ENCODE measurements around the gene FBLN1. TPM values are rescaled to one million over a fixed set of nuclear protein-coding genes. Genes with fewer than 3 reads are reported as not detected.
A peak's percentile ranks its signal among the peaks of the same experiment; 100 is the strongest.
"Not testable (repeated sequence)": the region's sequence is repeated elsewhere in the genome, so short reads cannot be mapped to it uniquely, and the experiment has no call there.

FBLN1 gene
- total RNA-seq, 1 donor from 2014 or later: 624 TPM

- intact Hi-C loops (cut with DNase I): loop anchor here (5.0 kb wide), 1 partner anchor 285 kb away; no protein-coding TSS in a partner anchor
- ATAC-seq (peak; percentile 70), DNase-seq (ENCODE audit: low spot score) (no peak)
Measured at GRCh38 chr22:45552580-45553350, 50.1 kb downstream of the FBLN1 start.

GRCh38 chr22:45553351-45554039, 50.8 kb downstream of the FBLN1 start:
- ATAC-seq (peak; percentile 67), DNase-seq (ENCODE audit: low spot score) (peak; percentile 91)
- intact Hi-C loops (cut with DNase I): loop anchor here (5.0 kb wide), 1 partner anchor 286 kb away; no protein-coding TSS in a partner anchor

DNA sequence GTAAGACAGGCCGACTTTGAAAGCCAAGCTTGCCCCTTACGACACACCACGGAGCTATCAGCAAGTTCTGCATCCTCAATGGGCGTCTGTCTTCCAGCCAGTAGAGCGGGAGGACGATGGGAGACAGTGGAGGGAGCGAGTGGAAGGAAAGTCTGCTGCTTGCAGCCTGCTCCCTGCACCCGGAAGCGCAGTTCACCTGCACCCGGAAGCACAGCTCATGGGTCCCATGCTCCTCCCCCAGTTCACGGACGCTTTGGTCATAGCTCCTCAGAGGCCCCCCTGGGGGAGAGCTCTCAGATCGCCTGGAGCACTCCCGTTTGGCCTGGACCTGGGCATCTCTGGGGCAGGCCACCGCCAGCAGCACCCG, 51.3 kb downstream of the FBLN1 start:
- DNase-seq (ENCODE audit: low spot score) (no peak), ATAC-seq (peak; percentile 0)
- intact Hi-C loops (cut with DNase I): loop anchor here (5.0 kb wide), 1 partner anchor 287 kb away; no protein-coding TSS in a partner anchor

DNA sequence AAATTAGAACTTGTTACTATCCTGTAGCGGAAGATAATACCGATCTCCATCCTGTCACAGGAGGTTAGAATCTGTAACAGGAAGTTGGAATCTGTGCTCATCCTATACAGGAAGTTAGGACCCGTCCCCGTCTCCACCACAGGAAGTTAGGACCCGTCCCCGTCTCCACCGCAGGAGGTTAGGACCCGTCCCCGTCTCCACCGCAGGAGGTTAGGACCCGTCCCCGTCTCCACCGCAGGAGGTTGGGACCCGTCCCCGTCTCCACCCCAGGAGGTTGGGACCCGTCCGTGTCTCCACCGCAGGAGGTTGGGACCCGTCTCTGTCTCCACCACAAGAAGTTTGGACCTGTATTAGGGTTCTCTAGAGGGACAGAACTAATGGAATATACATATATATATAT, 52.2 kb downstream of the FBLN1 start:
- intact Hi-C loops (cut with DNase I): loop anchor here (5.0 kb wide), 1 partner anchor 288 kb away; no protein-coding TSS in a partner anchor

DNA sequence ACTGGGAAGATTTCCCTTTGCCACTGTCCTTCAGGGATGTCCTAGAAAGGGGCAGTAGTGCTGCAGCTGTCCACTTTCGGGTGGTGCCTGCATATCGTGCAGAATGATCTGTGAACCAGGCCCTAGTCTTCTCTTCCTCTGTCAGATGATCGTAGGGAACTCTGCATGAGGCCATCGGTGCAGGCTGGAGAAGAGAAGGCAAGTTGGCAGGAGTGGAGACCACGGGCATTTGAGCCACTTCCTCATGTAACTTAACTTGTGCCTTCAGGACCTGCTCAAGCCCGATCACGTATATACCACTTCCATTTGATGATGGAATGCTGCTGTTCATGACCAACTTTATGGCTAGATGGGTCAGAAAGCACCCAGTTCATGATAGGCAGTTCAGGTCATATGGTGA, 55.2 kb downstream of the FBLN1 start:
- DNase-seq (ENCODE audit: low spot score); ATAC-seq; intact Hi-C loops (cut with DNase I): not testable (repeated sequence)

More for the DNA sequence above, 52.2 kb downstream of the FBLN1 start:
- DNase-seq (ENCODE audit: low spot score): no peak
- no peak for ATAC-seq

DNA sequence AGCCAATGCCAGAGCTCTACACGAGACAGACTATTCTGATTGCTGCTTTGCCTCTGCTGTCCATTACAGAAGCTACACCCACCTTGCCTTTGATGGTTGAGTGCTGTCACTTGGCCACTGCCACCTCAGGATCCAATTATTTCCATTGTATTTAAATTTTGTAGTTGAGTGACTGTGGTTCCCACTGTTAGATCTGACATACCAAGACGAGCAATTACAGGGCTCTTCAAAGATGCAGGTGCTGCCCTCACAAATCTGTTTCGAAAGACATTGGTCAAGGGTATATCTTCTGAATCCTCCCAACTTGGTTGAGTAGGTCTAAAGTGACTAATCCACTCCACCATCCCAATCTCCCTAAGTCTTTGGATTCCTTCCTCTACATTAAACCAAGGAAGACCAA, 57.4 kb downstream of the FBLN1 start:
- intact Hi-C loops (cut with DNase I); DNase-seq (ENCODE audit: low spot score); ATAC-seq: not testable (repeated sequence)

- DNase-seq (ENCODE audit: low spot score); intact Hi-C loops (cut with DNase I); ATAC-seq: not testable (repeated sequence)
Measured at GRCh38 chr22:45560761-45561160, 58.1 kb downstream of the FBLN1 start.

- intact Hi-C loops (cut with DNase I): no loop called here
- ATAC-seq (peak; percentile 11), DNase-seq (ENCODE audit: low spot score) (no peak)
Measured at GRCh38 chr22:45562102-45562501, 59.4 kb downstream of the FBLN1 start.

DNA sequence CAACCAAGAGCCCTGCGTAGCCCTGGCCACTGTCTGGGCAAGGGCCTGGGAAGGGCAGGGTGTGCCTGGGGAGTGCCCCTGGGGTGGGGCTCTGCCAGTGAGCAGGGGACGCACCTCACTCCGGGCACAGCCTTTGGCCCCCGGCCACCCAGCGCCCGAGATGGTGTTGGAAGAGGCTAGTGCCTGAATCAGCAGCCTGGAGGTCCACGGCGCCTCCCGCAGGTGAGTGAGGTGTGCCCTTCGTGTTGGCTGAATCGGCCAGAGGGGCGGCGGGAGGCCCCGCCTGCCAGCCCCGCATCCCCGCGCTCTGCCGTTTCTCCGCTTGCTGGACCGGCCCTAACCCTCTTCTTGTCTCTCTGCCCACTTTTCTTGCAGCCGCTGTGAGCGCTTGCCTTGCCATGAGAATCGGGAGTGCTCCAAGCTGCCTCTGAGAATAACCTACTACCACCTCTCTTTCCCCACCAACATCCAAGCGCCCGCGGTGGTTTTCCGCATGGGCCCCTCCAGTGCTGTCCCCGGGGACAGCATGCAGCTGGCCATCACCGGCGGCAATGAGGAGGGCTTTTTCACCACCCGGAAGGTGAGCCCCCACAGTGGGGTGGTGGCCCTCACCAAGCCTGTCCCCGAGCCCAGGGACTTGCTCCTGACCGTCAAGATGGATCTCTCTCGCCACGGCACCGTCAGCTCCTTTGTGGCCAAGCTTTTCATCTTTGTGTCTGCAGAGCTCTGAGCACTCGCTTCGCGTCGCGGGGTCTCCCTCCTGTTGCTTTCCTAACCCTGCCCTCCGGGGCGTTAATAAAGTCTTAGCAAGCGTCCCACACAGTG, 60.1 kb downstream of the FBLN1 start:
- ATAC-seq: peak; percentile 49
- DNase-seq (ENCODE audit: low spot score): no peak
- intact Hi-C loops (cut with DNase I): no loop called here

DNA sequence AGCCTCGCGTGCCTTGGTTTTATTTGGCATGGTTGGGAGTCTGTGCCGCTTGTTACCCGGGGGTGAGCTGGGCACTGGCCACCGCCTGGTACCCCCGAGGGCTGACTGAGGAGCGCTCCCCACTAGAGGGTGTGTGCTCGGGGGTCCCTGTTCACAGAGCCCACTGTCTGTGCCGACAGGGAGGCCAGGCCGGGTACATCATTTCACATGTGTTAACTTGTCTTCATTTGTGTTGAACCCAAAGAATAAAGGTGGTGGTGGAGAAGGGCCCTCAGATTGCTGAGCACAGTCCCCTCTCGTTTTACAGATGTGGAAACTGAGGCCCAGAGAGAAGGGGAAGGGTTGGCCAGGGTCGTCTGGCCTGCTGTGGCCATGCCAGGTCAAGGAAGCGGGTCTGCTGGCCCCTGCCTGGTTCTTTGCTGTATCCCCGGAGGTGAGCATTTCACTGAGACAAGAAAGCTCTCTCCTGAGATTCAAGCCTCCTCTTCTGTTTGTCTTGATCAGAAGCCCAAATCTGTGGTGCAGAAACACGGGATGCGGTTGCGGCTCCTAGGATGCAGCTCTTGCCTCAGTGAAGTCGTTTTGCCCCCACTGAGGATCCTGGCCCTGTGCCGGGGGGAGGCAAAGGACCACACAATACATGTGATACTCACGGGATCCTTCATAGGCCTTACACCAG, 60.8 kb downstream of the FBLN1 start:
- ATAC-seq: peak; percentile 41
- intact Hi-C loops (cut with DNase I): no loop called here
- no peak for DNase-seq (ENCODE audit: low spot score)

GRCh38 chr22:45564349-45565030, 61.8 kb downstream of the FBLN1 start:
- DNase-seq (ENCODE audit: low spot score): no peak
- intact Hi-C loops (cut with DNase I): no loop called here
- no peak for ATAC-seq

GRCh38 chr22:45565171-45565570, 62.5 kb downstream of the FBLN1 start:
- intact Hi-C loops (cut with DNase I): no loop called here
- ATAC-seq (no peak), DNase-seq (ENCODE audit: low spot score) (no peak)

GRCh38 chr22:45565973-45566372, 63.3 kb downstream of the FBLN1 start:
- no peak for ATAC-seq
- DNase-seq (ENCODE audit: low spot score): no peak
- intact Hi-C loops (cut with DNase I): no loop called here

DNA sequence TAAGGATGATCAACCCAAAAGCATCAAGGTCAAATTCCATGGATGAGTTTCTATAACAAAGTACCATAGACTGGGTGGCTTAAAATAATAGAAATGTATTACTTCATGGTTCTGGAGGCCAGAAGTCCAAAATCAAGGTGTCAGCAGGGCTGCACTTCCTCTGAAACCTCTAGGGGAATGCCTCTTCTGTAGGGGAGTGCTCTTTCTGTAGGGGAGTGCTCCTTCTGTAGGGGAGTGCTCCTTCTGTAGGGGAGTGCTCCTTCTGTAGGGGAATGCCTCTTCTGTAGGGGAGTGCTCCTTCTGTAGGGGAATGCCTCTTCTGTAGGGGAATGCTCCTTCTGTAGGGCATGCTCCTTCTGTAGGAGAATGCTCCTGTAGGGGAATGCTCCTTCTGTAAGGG, 65.5 kb downstream of the FBLN1 start:
- intact Hi-C loops (cut with DNase I): no loop called here
- ATAC-seq: no peak
- DNase-seq (ENCODE audit: low spot score): no peak

GRCh38 chr22:45571089-45571488, 68.4 kb downstream of the FBLN1 start:
- ATAC-seq (no peak), DNase-seq (ENCODE audit: low spot score) (no peak)
- intact Hi-C loops (cut with DNase I): no loop called here

DNA sequence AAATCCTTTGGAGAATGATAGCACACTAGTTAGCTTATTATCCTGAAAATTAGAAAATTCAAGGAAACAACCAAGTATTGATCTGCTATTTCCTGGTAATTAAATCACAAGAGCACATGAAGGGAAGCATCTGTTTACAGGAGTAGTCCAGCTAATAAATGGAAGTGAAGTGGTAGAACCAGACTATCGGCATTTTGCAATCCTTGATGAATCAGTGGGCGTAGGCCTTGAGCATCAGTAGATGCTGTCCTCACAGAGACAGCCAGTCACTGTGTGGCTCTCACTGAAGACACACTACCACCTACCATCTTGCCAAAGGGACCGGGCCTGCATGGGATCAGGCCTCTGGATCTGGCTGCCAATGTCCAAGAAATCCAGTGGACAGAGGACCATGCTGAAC, 69.8 kb downstream of the FBLN1 start:
- DNase-seq (ENCODE audit: low spot score): no peak
- no peak for ATAC-seq

DNA sequence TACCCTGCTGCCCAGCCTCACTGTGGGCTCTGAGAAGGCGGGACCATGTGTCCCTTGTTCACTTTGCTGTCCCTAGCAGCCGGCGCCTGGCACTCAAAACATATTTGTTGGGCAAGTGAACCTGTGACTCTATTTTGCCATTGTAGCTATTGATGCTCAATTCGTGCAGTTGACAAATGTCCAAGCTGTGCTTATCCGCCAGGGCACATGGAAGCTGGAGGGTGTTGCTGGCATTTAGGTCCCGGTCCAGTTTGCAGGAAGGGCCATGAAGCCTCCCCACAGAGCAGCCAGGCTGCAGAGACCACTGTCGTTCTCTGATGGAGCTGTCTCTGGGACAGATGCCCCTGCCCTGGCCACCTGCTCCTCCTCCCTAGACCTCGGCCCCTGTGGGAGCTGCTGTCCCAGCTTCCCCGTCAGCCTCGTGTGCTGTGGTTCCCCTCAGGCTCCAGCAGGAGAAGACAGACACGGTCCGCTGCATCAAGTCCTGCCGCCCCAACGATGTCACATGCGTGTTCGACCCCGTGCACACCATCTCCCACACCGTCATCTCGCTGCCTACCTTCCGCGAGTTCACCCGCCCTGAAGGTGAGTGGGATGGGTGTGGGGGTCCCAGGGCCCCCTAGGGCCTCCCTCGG, 71.5 kb downstream of the FBLN1 start:
- intact Hi-C loops (cut with DNase I): no loop called here
- ATAC-seq (no peak), DNase-seq (ENCODE audit: low spot score) (no peak)

More for the DNA sequence above, 69.8 kb downstream of the FBLN1 start:
- intact Hi-C loops (cut with DNase I): no loop called here

DNA sequence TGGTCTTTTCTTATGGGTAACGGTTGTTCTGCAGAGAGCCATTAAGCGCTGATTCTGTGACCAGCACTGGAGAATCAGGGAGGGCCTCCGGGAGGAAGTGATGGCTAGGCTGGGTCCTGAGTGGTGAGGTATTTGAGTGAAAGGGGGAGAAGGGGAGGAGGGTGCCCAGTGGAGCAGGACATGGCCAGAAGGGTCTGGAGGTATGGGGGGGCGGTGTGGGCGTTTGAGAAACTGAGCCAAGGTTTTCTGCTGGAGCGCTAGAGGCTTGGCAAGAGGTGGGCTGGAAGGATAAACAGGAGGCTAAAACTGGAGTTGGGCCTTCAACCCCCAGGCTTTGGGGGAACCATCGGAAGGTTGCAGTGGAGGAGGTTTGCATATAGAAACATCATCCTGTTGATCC, 72.5 kb downstream of the FBLN1 start:
- ATAC-seq (no peak), DNase-seq (ENCODE audit: low spot score) (no peak)
- intact Hi-C loops (cut with DNase I): loop anchor here (5.0 kb wide), 1 partner anchor 1068 kb away; no protein-coding TSS in a partner anchor
